H1 (cell line): ENCODE data around the gene KCTD21. TPM values are rescaled to one million over a fixed set of nuclear protein-coding genes. Genes with fewer than 3 reads are reported as not detected.

Experiments used
- CTCF ChIA-PET: fragments of 300-600 bp; sonication (Branson Sonifier 250); formaldehyde crosslinking; loops from one replicate; lab custom pipeline; 2021; ENCODE audit not compliant: partially characterized antibody; lab: Charles Lee
- POLR2A ChIA-PET: fragments of 300-600 bp; sonication (Branson Sonifier 250); formaldehyde crosslinking; loops from one replicate; lab custom pipeline; 2021; ENCODE audit warnings: inconsistent platforms; ENCODE audit not compliant: partially characterized antibody; lab: Charles Lee
- DNase-seq, 2 experiments: peaks; one replicate each; pipeline versions ENCODE4 v3.0.0 to v3.0.0-alpha.2; 2010 to 2022; ENCODE audit warnings: low spot score in 2 of 2, low read depth in 1 of 2, mixed read lengths in 1 of 2
- FAIRE-seq: peaks from 2 replicates; lab custom pipeline; 2011; peaks lifted over from hg19 to GRCh38; lab: Jason Lieb, UNC
- H2AFZ ChIP-seq: 2 replicates; pipeline ENCODE4 v1.8.1; 2012; ENCODE audit warnings: low read length, inconsistent platforms
- H2AK5ac ChIP-seq: 2 replicates; pipeline ENCODE4 v1.6.1; 2013; ENCODE audit warnings: low read depth, low read length
- H2BK120ac ChIP-seq: replicated peaks from 2 replicates; pipeline ENCODE3; 2013; ENCODE audit warnings: low read depth, low read length, inconsistent platforms
- H2BK12ac ChIP-seq: 2 replicates; pipeline ENCODE4 v1.6.1; 2013; ENCODE audit warnings: low read depth, low read length
- H2BK15ac ChIP-seq: 2 replicates; pipeline ENCODE4 v1.6.1; 2013; ENCODE audit warnings: low read length
- H2BK20ac ChIP-seq: 2 replicates; pipeline ENCODE4 v1.6.1; 2013; ENCODE audit warnings: low read length
- H2BK5ac ChIP-seq: 2 replicates; pipeline ENCODE4 v1.6.1; 2013; ENCODE audit warnings: low read depth, low read length
- H3K14ac ChIP-seq: 2 replicates; pipeline ENCODE4 v1.6.1; 2013; ENCODE audit warnings: inconsistent platforms; ENCODE audit not compliant: insufficient read length
- H3K18ac ChIP-seq: 2 replicates; pipeline ENCODE4 v1.6.1; 2013; ENCODE audit warnings: low read length; ENCODE audit errors: extremely low read depth
- H3K23ac ChIP-seq: 2 replicates; pipeline ENCODE4 v1.6.1; 2013; ENCODE audit warnings: inconsistent platforms; ENCODE audit not compliant: insufficient read length
- H3K23me2 ChIP-seq: 2 replicates; pipeline ENCODE4 v1.6.1; 2013; ENCODE audit warnings: low read depth, low read length
- H3K27ac ChIP-seq: 2 replicates; pipeline ENCODE4 v1.6.1; 2011; ENCODE audit warnings: low read depth, low read length, inconsistent platforms
- H3K27me3 ChIP-seq, 4 experiments: replicated peaks in 1 of 4; 1 replicate in 1 of 4; 2 replicates in 3 of 4; pipeline versions ENCODE4 v1.6.1 to v1.8.1; 2011 to 2013; ENCODE audit warnings: low read length in 3 of 4, mild to moderate bottlenecking in 3 of 4, inconsistent platforms in 2 of 4, mixed read lengths in 2 of 4, moderate library complexity in 1 of 4; ENCODE audit not compliant: control insufficient read depth in 3 of 4, insufficient read depth in 3 of 4; ENCODE audit errors: extremely low read depth in 1 of 4
- H3K36me3 ChIP-seq, 4 experiments: 2 replicates each; pipeline versions ENCODE4 v1.6.1 to v1.8.1; 2011 to 2013; ENCODE audit warnings: mild to moderate bottlenecking in 4 of 4, low read length in 3 of 4, moderate library complexity in 2 of 4, control low read depth in 1 of 4, inconsistent platforms in 1 of 4; ENCODE audit not compliant: insufficient read depth in 4 of 4, control insufficient read depth in 2 of 4
- H3K4ac ChIP-seq: replicated peaks from 2 replicates; pipeline ENCODE3; 2013; ENCODE audit warnings: low read length, low read depth, mixed read lengths, inconsistent platforms; ENCODE audit not compliant: insufficient read length
- H3K4me1 ChIP-seq, 4 experiments: replicated peaks in 1 of 4; 1 replicate in 1 of 4; 2 replicates in 3 of 4; pipeline versions ENCODE4 v1.6.1 to v1.8.1; 2011 to 2013; ENCODE audit warnings: low read length in 3 of 4, inconsistent platforms in 2 of 4, mixed read lengths in 1 of 4; ENCODE audit not compliant: insufficient read depth in 4 of 4, control insufficient read depth in 3 of 4
- H3K4me2 ChIP-seq, 2 experiments: 2 replicates each; pipeline versions ENCODE4 v1.6.1 to v1.8.1; 2011 to 2013; ENCODE audit warnings: low read depth in 2 of 2, low read length in 2 of 2, control low read depth in 1 of 2, inconsistent platforms in 1 of 2, mild to moderate bottlenecking in 1 of 2; ENCODE audit not compliant: insufficient read depth in 1 of 2
- H3K4me3 ChIP-seq, 4 experiments: fragments of 200-600, 300-600 bp in 1 of 4; sonication (generic), shearing (Covaris generic), sonication (Bioruptor Twin) in 1 of 4; 2 replicates each; pipeline versions ENCODE4 v1.5.1 to v1.8.1; 2011 to 2016; ENCODE audit warnings: low read length in 4 of 4, low read depth in 3 of 4, control low read depth in 2 of 4, inconsistent platforms in 2 of 4, mild to moderate bottlenecking in 2 of 4, mixed read lengths in 1 of 4, moderate library complexity in 1 of 4; ENCODE audit not compliant: insufficient read depth in 2 of 4; ENCODE audit errors: extremely low read depth in 1 of 4
- H3K56ac ChIP-seq: replicated peaks from 2 replicates; pipeline ENCODE3; 2013; ENCODE audit warnings: low read depth, mild to moderate bottlenecking, mixed read lengths, low read length, inconsistent platforms; ENCODE audit not compliant: insufficient read length
- H3K79me1 ChIP-seq: 2 replicates; pipeline ENCODE4 v1.6.1; 2013; ENCODE audit warnings: low read depth, low read length, control low read depth
- H3K79me2 ChIP-seq, 2 experiments: 2 replicates each; pipeline versions ENCODE4 v1.6.1 to v1.8.1; 2012 to 2013; ENCODE audit warnings: low read length in 2 of 2, mild to moderate bottlenecking in 2 of 2, inconsistent platforms in 1 of 2; ENCODE audit not compliant: insufficient read depth in 2 of 2, control insufficient read depth in 1 of 2
- H3K9ac ChIP-seq, 4 experiments: replicated peaks in 1 of 4; 1 replicate in 1 of 4; 2 replicates in 3 of 4; pipeline versions ENCODE4 v1.6.1 to v1.8.1; 2011 to 2013; ENCODE audit warnings: low read depth in 3 of 4, low read length in 3 of 4, control low read depth in 2 of 4, mild to moderate bottlenecking in 2 of 4, moderate library complexity in 2 of 4, inconsistent platforms in 1 of 4; ENCODE audit errors: extremely low read depth in 1 of 4
- H3K9me3 ChIP-seq, 2 experiments: 2 replicates each; pipeline versions ENCODE4 v1.6.1 to v1.8.1; 2012 to 2013; ENCODE audit warnings: mild to moderate bottlenecking in 2 of 2, moderate library complexity in 2 of 2, control low read depth in 1 of 2, inconsistent platforms in 1 of 2, low read depth in 1 of 2, low read length in 1 of 2, mixed read lengths in 1 of 2; ENCODE audit not compliant: insufficient read depth in 2 of 2
- H4K20me1 ChIP-seq, 2 experiments: replicated peaks in 1 of 2; 2 replicates each; pipeline versions ENCODE3 to v1.8.1; 2011 to 2013; ENCODE audit warnings: inconsistent platforms in 2 of 2, low read length in 2 of 2, mild to moderate bottlenecking in 1 of 2; ENCODE audit not compliant: insufficient read depth in 2 of 2, control insufficient read depth in 1 of 2
- H4K5ac ChIP-seq: 2 replicates; pipeline ENCODE4 v1.6.1; 2013; ENCODE audit warnings: low read length, low read depth, mixed read lengths, inconsistent platforms; ENCODE audit not compliant: insufficient read length
- H4K8ac ChIP-seq: 2 replicates; pipeline ENCODE4 v1.8.0; 2013; ENCODE audit warnings: mild to moderate bottlenecking, moderate library complexity, low read length, inconsistent platforms; ENCODE audit not compliant: insufficient read depth; ENCODE audit errors: extremely low read depth
- H4K91ac ChIP-seq: replicated peaks from 2 replicates; pipeline ENCODE3; 2013; ENCODE audit warnings: low read length, mixed read lengths, inconsistent platforms; ENCODE audit not compliant: insufficient read length
- EGR1 ChIP-seq: IDR thresholded peaks from 2 replicates; pipeline ENCODE4 v1.6.1; 2011; ENCODE audit warnings: low read depth, low read length, borderline replicate concordance
- RBBP5 ChIP-seq: IDR thresholded peaks from 2 replicates; pipeline ENCODE4 v1.7.1; 2012; ENCODE audit warnings: low read depth, mild to moderate bottlenecking, inconsistent platforms, low read length, moderate library complexity, borderline replicate concordance
- SIRT6 ChIP-seq: IDR thresholded peaks from one replicate; pipeline ENCODE4 v1.7.1; 2012; ENCODE audit warnings: low read length, inconsistent platforms
- polyA plus RNA-seq, 7 experiments: library from polyadenylated mRNA; depleted of rRNA in 3 of 7; stranded (reverse) in 5 of 7; unstranded in 2 of 7; fragments of >200 nt in 5 of 7; fragments of 200-250 nt in 2 of 7; gene quantifications; 1 replicate in 5 of 7; 2 replicates in 1 of 7; 4 replicates in 1 of 7; pipeline versions ENCODE4 v1.2.1 to v1.2.3, GENCODE V29; 2011 to 2013; ENCODE audit warnings: missing spikeins in 2 of 7, mixed read lengths in 2 of 7
- total RNA-seq: library from RNA; stranded (reverse); fragmentation: NEBNext Ultra II Directional; extraction: Animal tissue kit (Norgen Biotek cat#: 25700); gene quantifications from 2 replicates; pipeline ENCODE4 v1.2.1, GENCODE V29; 2021

Gene KCTD21
- total and polyA plus RNA-seq, 2 of the 8 experiments (the other 6 are each of a cell fraction or from before 2014, with no cell fraction given) = 3.2 to 4.1 TPM

DNA sequence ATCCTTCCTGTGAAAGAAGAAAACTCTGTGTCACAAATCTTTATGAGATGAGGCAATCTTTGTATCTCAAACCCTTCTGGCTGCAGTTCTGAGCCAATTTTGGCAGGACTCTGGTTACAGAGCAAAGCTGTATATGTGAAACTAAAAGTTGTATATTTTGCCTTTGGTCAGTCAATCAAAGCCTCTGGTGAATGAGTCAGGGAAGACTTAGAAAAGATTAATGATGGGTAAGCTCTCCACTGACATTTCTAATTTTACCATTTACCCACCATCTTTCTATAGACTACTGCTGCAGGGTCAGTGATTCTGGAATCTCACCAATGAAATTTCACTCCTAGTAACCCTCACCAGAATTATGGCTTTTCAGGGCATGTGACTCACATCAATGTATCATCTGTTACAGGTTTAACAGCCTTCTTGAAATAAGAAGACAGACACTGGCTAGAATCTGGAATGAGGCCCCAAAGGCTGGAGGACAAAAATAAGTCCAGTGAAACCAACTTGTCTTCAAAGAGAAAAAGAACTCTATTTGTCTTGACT is 43.6 kb upstream of the KCTD21 start:
- Histone ChIP-seq H3K79me1 (no peaks in the 10 kb centered on the region), H4K91ac (no peak overlapping the region), H3K14ac (no peak overlapping the region), H3K4ac (no peak overlapping the region), H2AK5ac (no peak overlapping the region), H2BK5ac (no peak overlapping the region), H3K36me3 (no peaks in the 10 kb centered on the region), H3K79me2 (no peaks in the 10 kb centered on the region), H2BK120ac (no peak overlapping the region), H2BK20ac (no peak overlapping the region), H3K27ac (no peak overlapping the region), H3K4me1 (no peaks in the 10 kb centered on the region), H3K23ac (no peak overlapping the region), H2BK12ac (no peak overlapping the region), H2BK15ac (no peak overlapping the region), H3K27me3 (no peaks in the 10 kb centered on the region), H3K56ac (no peak overlapping the region), H2AFZ (no peak overlapping the region), H3K18ac (no peak overlapping the region), H3K9me3 (no peaks in the 10 kb centered on the region), H3K9ac (no peak overlapping the region), H3K23me2 (no peaks in the 10 kb centered on the region), H4K8ac (no peak overlapping the region), H3K4me3 (no peak overlapping the region), H4K5ac (no peak overlapping the region), H4K20me1 (no peaks in the 10 kb centered on the region), H3K4me2 (no peak overlapping the region)
- ChIA-PET CTCF (interaction anchor here (1.2 to 1.4 kb wide), 2 partner anchors 30 to 197 kb away, joined by 4 to 5 read pairs; no protein-coding TSS in a partner anchor), POLR2A (no interaction called here)
- DNase-seq = no peak
- FAIRE-seq = no peak
- no peak for TF ChIP-seq EGR1
- no peak for TF ChIP-seq SIRT6
- TF ChIP-seq RBBP5 = no peak
